Esophagus muscularis mucosa (tissue), 4 donors: ENCODE results near the gene TNFRSF1B. TPM values are rescaled to one million over a fixed set of nuclear protein-coding genes. Genes with fewer than 3 reads are reported as not detected.

Experiments
- DNase-seq: peaks from one replicate; pipeline ENCODE4 v3.0.0-alpha.2; 2017; ENCODE audit errors: extremely low spot score
- H3K27ac ChIP-seq, 4 donors: fragments of 200-600 bp; sonication (generic); replicated peaks in 1 of 4; 1 replicate in 3 of 4; 2 replicates in 1 of 4; pipeline ENCODE4 v1.5.1; 2016 to 2019; ENCODE audit warnings: mild to moderate bottlenecking in 1 of 4
- H3K27me3 ChIP-seq, 4 donors: fragments of 200-600 bp; sonication (generic); one replicate each; pipeline versions ENCODE4 v1.5.1 to v1.6.0; 2016 to 2019
- H3K36me3 ChIP-seq, 4 donors: fragments of 200-600 bp; sonication (generic); one replicate each; pipeline ENCODE4 v1.5.1; 2016 to 2019
- H3K4me1 ChIP-seq, 4 donors: fragments of 200-600 bp; sonication (generic); one replicate each; pipeline ENCODE4 v1.5.1; 2016 to 2019
- H3K4me3 ChIP-seq, 4 donors: fragments of 200-600 bp; sonication (generic); 1 replicate in 2 of 4; 2 replicates in 2 of 4; pipeline ENCODE4 v1.5.1; 2016 to 2019; ENCODE audit warnings: mild to moderate bottlenecking in 4 of 4, moderate library complexity in 1 of 4
- H3K9me3 ChIP-seq, 4 donors: fragments of 200-600 bp; sonication (generic); 1 replicate in 3 of 4; 2 replicates in 1 of 4; pipeline ENCODE4 v1.5.1; 2016 to 2019
- EP300 ChIP-seq: sonication (generic); formaldehyde crosslinking; IDR thresholded peaks from one replicate; pipeline ENCODE4 v1.6.1; 2017; ENCODE audit warnings: antibody characterized with exemption
- POLR2A ChIP-seq: fragments of 450-650 bp; IDR thresholded peaks from one replicate; pipeline ENCODE4 v1.6.1; 2017; ENCODE audit warnings: antibody characterized with exemption, moderate library complexity, mild to moderate bottlenecking, low read depth
- POLR2AphosphoS5 ChIP-seq, 2 donors: sonication (generic); formaldehyde crosslinking; IDR thresholded peaks; one replicate each; pipeline ENCODE4 v1.6.1; 2017; ENCODE audit warnings: antibody characterized with exemption in 2 of 2
- WGBS: methylation state at CpG from one replicate; pipeline ENCODE4 v1.1.5; 2018; 5-methylcytosine and 5-hydroxymethylcytosine counted together
- intact Hi-C: fragments of 100-400 bp; cut with DNase I; formaldehyde crosslinking; loops from one replicate; pipeline ENCODE4 v1.15.1; 2023
- total RNA-seq, 4 donors: library from RNA; depleted of rRNA; stranded (reverse); fragments of >200 nt; gene quantifications; one replicate each; pipeline versions ENCODE4 v1.1.0 to v1.2.1, GENCODE V29; 2016
- TF ChIP-seq, protein P1 (sequence below), 3 experiments: fragments of 200-600 bp in 2 of 3; fragments of 450-650 bp in 1 of 3; sonication (generic) in 2 of 3; IDR thresholded peaks; one replicate each; pipeline ENCODE4 v1.5.1; 2017 to 2019; ENCODE audit warnings: antibody characterized with exemption in 3 of 3, mild to moderate bottlenecking in 2 of 3, moderate library complexity in 1 of 3

TNFRSF1B gene
- total RNA-seq, 4 donors from 2014 or later, result 15.4 to 55.5 (median 32.4) TPM

- no peak for TF ChIP-seq POLR2AphosphoS5 (IDR thresholded peaks at IDR 0.05)
- TF ChIP-seq EP300, result no peak
- TF ChIP-seq POLR2A, result no peak
- TF ChIP-seq, protein P1, sequence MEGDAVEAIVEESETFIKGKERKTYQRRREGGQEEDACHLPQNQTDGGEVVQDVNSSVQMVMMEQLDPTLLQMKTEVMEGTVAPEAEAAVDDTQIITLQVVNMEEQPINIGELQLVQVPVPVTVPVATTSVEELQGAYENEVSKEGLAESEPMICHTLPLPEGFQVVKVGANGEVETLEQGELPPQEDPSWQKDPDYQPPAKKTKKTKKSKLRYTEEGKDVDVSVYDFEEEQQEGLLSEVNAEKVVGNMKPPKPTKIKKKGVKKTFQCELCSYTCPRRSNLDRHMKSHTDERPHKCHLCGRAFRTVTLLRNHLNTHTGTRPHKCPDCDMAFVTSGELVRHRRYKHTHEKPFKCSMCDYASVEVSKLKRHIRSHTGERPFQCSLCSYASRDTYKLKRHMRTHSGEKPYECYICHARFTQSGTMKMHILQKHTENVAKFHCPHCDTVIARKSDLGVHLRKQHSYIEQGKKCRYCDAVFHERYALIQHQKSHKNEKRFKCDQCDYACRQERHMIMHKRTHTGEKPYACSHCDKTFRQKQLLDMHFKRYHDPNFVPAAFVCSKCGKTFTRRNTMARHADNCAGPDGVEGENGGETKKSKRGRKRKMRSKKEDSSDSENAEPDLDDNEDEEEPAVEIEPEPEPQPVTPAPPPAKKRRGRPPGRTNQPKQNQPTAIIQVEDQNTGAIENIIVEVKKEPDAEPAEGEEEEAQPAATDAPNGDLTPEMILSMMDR (IDR thresholded peaks at IDR 0.05), result no peak
- no peak for DNase-seq
- H3K27ac ChIP-seq, result no peak overlapping the region
- no peaks in the 10 kb centered on the region for H3K36me3 ChIP-seq
- H3K4me3 ChIP-seq, result no peak overlapping the region
- H3K4me1 ChIP-seq, result peaks cover 16 to 35% (median 21%) of the 10 kb centered on the region in 4 donors
- H3K27me3 ChIP-seq, result no peaks in the 10 kb centered on the region
- WGBS, result 84% methylated on average over 13 of the region's 21 CpGs
- H3K9me3 ChIP-seq, result no peaks in the 10 kb centered on the region
- intact Hi-C loops, result no loop called here
Observed at GRCh38 chr1:12141163-12141850, 25.5 kb upstream of the TNFRSF1B start.

DNA sequence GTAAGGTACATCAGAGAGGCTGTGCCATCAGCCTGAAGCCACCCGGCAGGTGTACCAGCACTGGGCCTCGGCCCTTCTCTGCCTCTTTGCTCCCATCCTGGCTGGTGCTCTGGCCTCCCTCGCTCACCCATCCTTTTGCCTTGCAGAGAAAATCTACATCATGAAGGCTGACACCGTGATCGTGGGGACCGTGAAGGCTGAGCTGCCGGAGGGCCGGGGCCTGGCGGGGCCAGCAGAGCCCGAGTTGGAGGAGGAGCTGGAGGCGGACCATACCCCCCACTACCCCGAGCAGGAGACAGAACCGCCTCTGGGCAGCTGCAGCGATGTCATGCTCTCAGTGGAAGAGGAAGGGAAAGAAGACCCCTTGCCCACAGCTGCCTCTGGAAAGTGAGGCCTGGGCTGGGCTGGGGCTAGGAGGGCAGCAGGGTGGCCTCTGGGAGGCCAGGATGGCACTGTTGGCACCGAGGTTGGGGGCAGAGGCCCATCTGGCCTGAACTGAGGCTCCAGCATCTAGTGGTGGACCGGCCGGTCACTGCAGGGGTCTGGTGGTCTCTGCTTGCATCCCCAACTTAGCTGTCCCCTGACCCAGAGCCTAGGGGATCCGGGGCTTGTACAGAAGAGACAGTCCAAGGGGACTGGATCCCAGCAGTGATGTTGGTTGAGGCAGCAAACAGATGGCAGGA is 24.5 kb upstream of the TNFRSF1B start:
- TF ChIP-seq POLR2A (no peak), EP300 (no peak), POLR2AphosphoS5 (IDR thresholded peaks at IDR 0.05) (no peak)
- TF ChIP-seq, protein P1 (IDR thresholded peaks at IDR 0.05), result no peak
- Histone ChIP-seq H3K27ac (peak overlapping the region in 2 of 4 donors; percentile 62 to 63), H3K9me3 (no peaks in the 10 kb centered on the region), H3K36me3 (no peaks in the 10 kb centered on the region), H3K4me1 (peaks cover 16 to 36% (median 27%) of the 10 kb centered on the region in 4 donors), H3K4me3 (no peak overlapping the region), H3K27me3 (no peaks in the 10 kb centered on the region)
- no peak for DNase-seq
- WGBS, result 95% methylated on average over 12 of the region's 18 CpGs
- intact Hi-C loops, result no loop called here

DNA sequence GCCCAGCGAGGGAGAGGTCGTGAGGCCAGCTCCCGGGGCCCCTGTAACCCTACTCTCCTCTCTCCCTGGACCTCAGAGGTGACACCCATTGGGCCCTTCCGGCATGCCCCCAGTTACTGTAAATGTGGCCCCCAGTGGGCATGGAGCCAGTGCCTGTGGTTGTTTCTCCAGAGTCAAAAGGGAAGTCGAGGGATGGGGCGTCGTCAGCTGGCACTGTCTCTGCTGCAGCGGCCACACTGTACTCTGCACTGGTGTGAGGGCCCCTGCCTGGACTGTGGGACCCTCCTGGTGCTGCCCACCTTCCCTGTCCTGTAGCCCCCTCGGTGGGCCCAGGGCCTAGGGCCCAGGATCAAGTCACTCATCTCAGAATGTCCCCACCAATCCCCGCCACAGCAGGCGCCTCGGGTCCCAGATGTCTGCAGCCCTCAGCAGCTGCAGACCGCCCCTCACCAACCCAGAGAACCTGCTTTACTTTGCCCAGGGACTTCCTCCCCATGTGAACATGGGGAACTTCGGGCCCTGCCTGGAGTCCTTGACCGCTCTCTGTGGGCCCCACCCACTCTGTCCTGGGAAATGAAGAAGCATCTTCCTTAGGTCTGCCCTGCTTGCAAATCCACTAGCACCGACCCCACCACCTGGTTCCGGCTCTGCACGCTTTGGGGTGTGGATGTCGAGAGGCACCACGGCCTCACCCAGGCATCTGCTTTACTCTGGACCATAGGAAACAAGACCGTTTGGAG is 23.7 kb upstream of the TNFRSF1B start:
- 75% methylated on average over 16 of the region's 21 CpGs for WGBS
- TF ChIP-seq EP300, result no peak
- TF ChIP-seq, protein P1 (IDR thresholded peaks at IDR 0.05), result no peak
- no peak for TF ChIP-seq POLR2A
- peaks cover 16 to 37% (median 32%) of the 10 kb centered on the region in 4 donors for H3K4me1 ChIP-seq
- DNase-seq, result no peak
- no peaks in the 10 kb centered on the region for H3K27me3 ChIP-seq
- peak overlapping the region; percentile 41 to 63 (median 52) for H3K27ac ChIP-seq
- no peaks in the 10 kb centered on the region for H3K9me3 ChIP-seq
- intact Hi-C loops, result no loop called here
- no peaks in the 10 kb centered on the region for H3K36me3 ChIP-seq
- no peak overlapping the region for H3K4me3 ChIP-seq

DNA sequence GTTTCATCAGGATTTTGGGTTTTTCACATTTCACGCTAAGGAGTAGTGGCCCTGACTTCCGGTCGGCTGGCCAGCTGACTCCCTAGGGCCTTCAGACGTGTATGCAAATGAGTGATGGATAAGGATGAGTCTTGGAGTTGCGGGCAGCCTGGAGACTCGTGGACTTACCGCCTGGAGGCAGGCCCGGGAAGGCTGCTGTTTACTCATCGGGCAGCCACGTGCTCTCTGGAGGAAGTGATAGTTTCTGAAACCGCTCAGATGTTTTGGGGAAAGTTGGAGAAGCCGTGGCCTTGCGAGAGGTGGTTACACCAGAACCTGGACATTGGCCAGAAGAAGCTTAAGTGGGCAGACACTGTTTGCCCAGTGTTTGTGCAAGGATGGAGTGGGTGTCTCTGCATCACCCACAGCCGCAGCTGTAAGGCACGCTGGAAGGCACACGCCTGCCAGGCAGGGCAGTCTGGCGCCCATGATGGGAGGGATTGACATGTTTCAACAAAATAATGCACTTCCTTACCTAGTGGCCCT is 23.1 kb upstream of the TNFRSF1B start:
- peak; percentile 94 for DNase-seq
- TF ChIP-seq, protein P1 (IDR thresholded peaks at IDR 0.05), result peak in 1 of 3 experiments; percentile 2
- TF ChIP-seq POLR2AphosphoS5 (IDR thresholded peaks at IDR 0.05) (peak; percentile 32 to 73), POLR2A (no peak), EP300 (no peak)
- Histone ChIP-seq H3K36me3 (no peaks in the 10 kb centered on the region), H3K4me1 (peaks cover 16 to 41% (median 38%) of the 10 kb centered on the region in 4 donors), H3K27me3 (no peaks in the 10 kb centered on the region), H3K27ac (peak overlapping the region; percentile 41 to 63 (median 52)), H3K4me3 (no peak overlapping the region), H3K9me3 (no peaks in the 10 kb centered on the region)
- WGBS, result 21% methylated on average over 16 of the region's 17 CpGs
- intact Hi-C loops, result no loop called here
